Astrocyte (in vitro differentiated cells and primary cell): ENCODE data around the gene GRM4. TPM values are rescaled to one million over a fixed set of nuclear protein-coding genes. Genes with fewer than 3 reads are reported as not detected.

Source experiments
- DNase-seq: peaks from one replicate; pipeline ENCODE4 v3.0.0-alpha.2; 2010; ENCODE audit warnings: low read depth
- FAIRE-seq: peaks from 2 replicates; lab custom pipeline; 2011; peaks lifted over from hg19 to GRCh38; lab: Jason Lieb, UNC
- H2AFZ ChIP-seq: 2 replicates; pipeline ENCODE4 v1.6.0; 2012; ENCODE audit warnings: low read depth, low read length, inconsistent platforms
- H3K27ac ChIP-seq: 2 replicates; pipeline ENCODE4 v1.5.1; 2011; ENCODE audit warnings: low read depth, low read length, inconsistent platforms
- H3K27me3 ChIP-seq: 2 replicates; pipeline ENCODE4 v1.6.0; 2011; ENCODE audit warnings: low read length, inconsistent platforms; ENCODE audit not compliant: insufficient read depth
- H3K36me3 ChIP-seq: 2 replicates; pipeline ENCODE4 v1.5.1; 2011; ENCODE audit warnings: low read length, inconsistent platforms; ENCODE audit not compliant: insufficient read depth
- H3K4me1 ChIP-seq: 2 replicates; pipeline ENCODE4 v1.5.1; 2011; ENCODE audit warnings: low read length, inconsistent platforms; ENCODE audit not compliant: insufficient read depth
- H3K4me2 ChIP-seq: 2 replicates; pipeline ENCODE4 v1.6.0; 2012; ENCODE audit warnings: low read length, inconsistent platforms
- H3K4me3 ChIP-seq: 2 replicates; pipeline ENCODE4 v1.5.1; 2011; ENCODE audit warnings: low read depth, mild to moderate bottlenecking, low read length, inconsistent platforms; ENCODE audit not compliant: insufficient read depth
- H3K79me2 ChIP-seq: 2 replicates; pipeline ENCODE4 v1.6.0; 2012; ENCODE audit warnings: mild to moderate bottlenecking, low read length, inconsistent platforms; ENCODE audit not compliant: insufficient read depth
- H3K9ac ChIP-seq: 2 replicates; pipeline ENCODE4 v1.6.0; 2012; ENCODE audit warnings: mild to moderate bottlenecking, low read length, inconsistent platforms
- H3K9me3 ChIP-seq: 2 replicates; pipeline ENCODE4 v1.5.1; 2012; ENCODE audit warnings: low read depth, mild to moderate bottlenecking, low read length, inconsistent platforms; ENCODE audit not compliant: insufficient read depth
- H4K20me1 ChIP-seq: 2 replicates; pipeline ENCODE4 v1.6.0; 2012; ENCODE audit warnings: low read length, inconsistent platforms; ENCODE audit not compliant: insufficient read depth
- H3K27ac Mint-ChIP-seq: one replicate; pipeline ENCODE4 v1.8.0; 2021; ENCODE audit warnings: mild to moderate bottlenecking, mixed read lengths; ENCODE audit not compliant: unreplicated experiment
- H3K27me3 Mint-ChIP-seq: one replicate; pipeline ENCODE4 v1.8.0; 2021; ENCODE audit warnings: low read depth, mixed read lengths; ENCODE audit not compliant: unreplicated experiment
- H3K36me3 Mint-ChIP-seq: one replicate; pipeline ENCODE4 v1.8.0; 2021; ENCODE audit warnings: low read depth, mixed read lengths; ENCODE audit not compliant: unreplicated experiment
- H3K4me1 Mint-ChIP-seq: one replicate; pipeline ENCODE4 v1.8.0; 2021; ENCODE audit warnings: low read depth, mixed read lengths; ENCODE audit not compliant: unreplicated experiment
- H3K4me3 Mint-ChIP-seq: one replicate; pipeline ENCODE4 v1.8.0; 2021; ENCODE audit warnings: mild to moderate bottlenecking, moderate library complexity, mixed read lengths; ENCODE audit not compliant: unreplicated experiment
- H3K9me3 Mint-ChIP-seq: one replicate; pipeline ENCODE4 v1.8.0; 2021; ENCODE audit warnings: mild to moderate bottlenecking, mixed read lengths; ENCODE audit not compliant: unreplicated experiment
- CTCF ChIP-seq: IDR thresholded peaks from 2 replicates; pipeline ENCODE4 v1.5.1; 2011; ENCODE audit warnings: low read depth, mild to moderate bottlenecking, inconsistent platforms, low read length, moderate library complexity; ENCODE audit not compliant: insufficient read depth
- EZH2 ChIP-seq: IDR thresholded peaks from 2 replicates; pipeline ENCODE4 v1.6.1; 2012; ENCODE audit warnings: mild to moderate bottlenecking, low read length, inconsistent platforms; ENCODE audit not compliant: insufficient read depth
- total RNA-seq: library from RNA; stranded (reverse); gene quantifications from 2 replicates; pipeline ENCODE4 v1.2.1, GENCODE V29; 2021

Gene GRM4
- total RNA-seq, 1 donor from 2014 or later = 0.30 TPM

GRCh38 chr6:34159844-34160243 lies 14.0 kb upstream of the GRM4 start:
- no peak overlapping the region for H3K27ac ChIP-seq
- no peak overlapping the region for H3K4me2 ChIP-seq
- Mint-ChIP-seq H3K27me3 (peaks cover 27% of the 10 kb centered on the region), H3K27ac (no peak overlapping the region), H3K36me3 (no peaks in the 10 kb centered on the region), H3K4me1 (peaks cover 2% of the 10 kb centered on the region), H3K9me3 (peaks cover 20% of the 10 kb centered on the region), H3K4me3 (no peak overlapping the region)
- no peaks in the 10 kb centered on the region for H3K79me2 ChIP-seq
- FAIRE-seq = no peak
- H3K27me3 ChIP-seq = peaks cover 4% of the 10 kb centered on the region
- no peaks in the 10 kb centered on the region for H4K20me1 ChIP-seq
- no peak for TF ChIP-seq CTCF
- no peak for TF ChIP-seq EZH2
- DNase-seq = no peak
- H3K9me3 ChIP-seq = peaks cover 6% of the 10 kb centered on the region
- no peak overlapping the region for H3K9ac ChIP-seq
- no peak overlapping the region for H2AFZ ChIP-seq
- H3K4me3 ChIP-seq = no peak overlapping the region
- H3K36me3 ChIP-seq = no peaks in the 10 kb centered on the region
- peaks cover under 1% of the 10 kb centered on the region for H3K4me1 ChIP-seq

GRCh38 chr6:34158876-34159275 lies 13.0 kb upstream of the GRM4 start:
- H3K4me1 ChIP-seq = peaks cover 6% of the 10 kb centered on the region
- no peak overlapping the region for H3K4me3 Mint-ChIP-seq
- no peaks in the 10 kb centered on the region for H3K79me2 ChIP-seq
- no peak overlapping the region for H3K4me2 ChIP-seq
- TF ChIP-seq CTCF (no peak), EZH2 (no peak)
- H3K4me3 ChIP-seq = no peak overlapping the region
- H3K36me3 ChIP-seq = no peaks in the 10 kb centered on the region
- no peak overlapping the region for H3K27ac ChIP-seq
- no peaks in the 10 kb centered on the region for H3K36me3 Mint-ChIP-seq
- no peak overlapping the region for H3K27ac Mint-ChIP-seq
- no peak overlapping the region for H3K9ac ChIP-seq
- peaks cover 34% of the 10 kb centered on the region for H3K27me3 Mint-ChIP-seq
- FAIRE-seq (no peak), DNase-seq (no peak)
- H4K20me1 ChIP-seq = no peaks in the 10 kb centered on the region
- H3K27me3 ChIP-seq = peaks cover 11% of the 10 kb centered on the region
- peaks cover 2% of the 10 kb centered on the region for H3K4me1 Mint-ChIP-seq
- H3K9me3 Mint-ChIP-seq = peaks cover 20% of the 10 kb centered on the region
- no peak overlapping the region for H2AFZ ChIP-seq
- H3K9me3 ChIP-seq = peaks cover 6% of the 10 kb centered on the region

- Histone ChIP-seq H4K20me1 (no peaks in the 10 kb centered on the region), H3K4me2 (no peak overlapping the region), H3K36me3 (no peaks in the 10 kb centered on the region), H3K4me1 (peaks cover 6% of the 10 kb centered on the region), H3K4me3 (no peak overlapping the region), H3K27me3 (peaks cover 20% of the 10 kb centered on the region), H3K9me3 (peaks cover 6% of the 10 kb centered on the region), H3K27ac (no peak overlapping the region), H2AFZ (no peak overlapping the region), H3K9ac (no peak overlapping the region), H3K79me2 (no peaks in the 10 kb centered on the region)
- Mint-ChIP-seq H3K36me3 (peaks cover 2% of the 10 kb centered on the region), H3K4me3 (no peak overlapping the region), H3K9me3 (peaks cover 20% of the 10 kb centered on the region), H3K27me3 (peaks cover 42% of the 10 kb centered on the region), H3K27ac (no peak overlapping the region), H3K4me1 (no peaks in the 10 kb centered on the region)
- DNase-seq (no peak), FAIRE-seq (no peak)
- TF ChIP-seq CTCF (no peak), EZH2 (no peak)
Observed at GRCh38 chr6:34157851-34158250, 12.0 kb upstream of the GRM4 start.
